GM12864 (cell line): Measurements from ENCODE around the gene FSIP1.

Experiments
- DNase-seq: peaks from one replicate; pipeline ENCODE4 v3.0.0-alpha.2; 2011; ENCODE audit warnings: low read depth
- H3K4me3 ChIP-seq: 2 replicates; pipeline ENCODE4 v1.5.1; 2011; ENCODE audit warnings: mild to moderate bottlenecking, low read depth, low read length, control low read depth
- CTCF ChIP-seq: IDR thresholded peaks from 2 replicates; pipeline ENCODE4 v1.5.1; 2011; ENCODE audit warnings: low read depth, mild to moderate bottlenecking, moderate library complexity, low read length, control low read depth, inconsistent platforms; ENCODE audit errors: missing control alignments

FSIP1 gene

GRCh38 chr15:39746714-39747276, 35.8 kb downstream of the FSIP1 start:
- no peak for DNase-seq
- H3K4me3 ChIP-seq: no peak overlapping the region
- no peak for TF ChIP-seq CTCF

- no peak for DNase-seq
- no peak overlapping the region for H3K4me3 ChIP-seq
- TF ChIP-seq CTCF: no peak
These were observed 36.5 kb downstream of the FSIP1 start for GRCh38 chr15:39746176-39746575.

GRCh38 chr15:39745415-39745814, 37.2 kb downstream of the FSIP1 start:
- no peak for DNase-seq
- H3K4me3 ChIP-seq: no peak overlapping the region
- no peak for TF ChIP-seq CTCF

- no peak for DNase-seq
- H3K4me3 ChIP-seq: no peak overlapping the region
- TF ChIP-seq CTCF: no peak
These were observed 38.1 kb downstream of the FSIP1 start for GRCh38 chr15:39744334-39745103.

- no peak for DNase-seq
- no peak for TF ChIP-seq CTCF
These were observed 39.0 kb downstream of the FSIP1 start for GRCh38 chr15:39743611-39744010.

GRCh38 chr15:39741258-39741657, 41.4 kb downstream of the FSIP1 start:
- no peak overlapping the region for H3K4me3 ChIP-seq
- TF ChIP-seq CTCF: no peak
- no peak for DNase-seq

More at GRCh38 chr15:39743611-39744010, 39.0 kb downstream of the FSIP1 start:
- H3K4me3 ChIP-seq: no peak overlapping the region

- TF ChIP-seq CTCF: no peak
- DNase-seq: no peak
- no peak overlapping the region for H3K4me3 ChIP-seq
These were observed 43.6 kb downstream of the FSIP1 start for GRCh38 chr15:39738998-39739397.
